ENCODE results near the gene SLC3A2.

SLC3A2 gene

GRCh38 chr11:62896049-62896448 is 15.4 kb downstream of the SLC3A2 start:
- no peak for TF ChIP-seq CTCF (IDR thresholded peaks at IDR 0.05; ENCODE audit: low read length, missing control alignments)
- H3K4me3 ChIP-seq (replicated peaks; ENCODE audit: low read depth, low read length): no peak overlapping the region
- no peak for DNase-seq (ENCODE audit: low read depth)

- TF ChIP-seq CTCF (IDR thresholded peaks at IDR 0.05; ENCODE audit: low read length, missing control alignments): no peak
- DNase-seq (ENCODE audit: low read depth): no peak
- no peak overlapping the region for H3K4me3 ChIP-seq (replicated peaks; ENCODE audit: low read depth, low read length)
These were observed 16.6 kb downstream of the SLC3A2 start for GRCh38 chr11:62897311-62897710.

GRCh38 chr11:62898027-62898426 is 17.3 kb downstream of the SLC3A2 start:
- DNase-seq (ENCODE audit: low read depth): no peak
- TF ChIP-seq CTCF (IDR thresholded peaks at IDR 0.05; ENCODE audit: low read length, missing control alignments): no peak
- no peak overlapping the region for H3K4me3 ChIP-seq (replicated peaks; ENCODE audit: low read depth, low read length)

GRCh38 chr11:62902932-62903331 is 22.2 kb downstream of the SLC3A2 start:
- no peak for TF ChIP-seq CTCF (IDR thresholded peaks at IDR 0.05; ENCODE audit: low read length, missing control alignments)
- no peak for DNase-seq (ENCODE audit: low read depth)
- no peak overlapping the region for H3K4me3 ChIP-seq (replicated peaks; ENCODE audit: low read depth, low read length)

- no peak for DNase-seq (ENCODE audit: low read depth)
- no peak overlapping the region for H3K4me3 ChIP-seq (replicated peaks; ENCODE audit: low read depth, low read length)
- no peak for TF ChIP-seq CTCF (IDR thresholded peaks at IDR 0.05; ENCODE audit: low read length, missing control alignments)
These were observed 24.6 kb downstream of the SLC3A2 start for GRCh38 chr11:62905296-62905695.

- DNase-seq (ENCODE audit: low read depth): peak; percentile 87
- H3K4me3 ChIP-seq (replicated peaks; ENCODE audit: low read depth, low read length): no peak overlapping the region
- peak; percentile 100 for TF ChIP-seq CTCF (IDR thresholded peaks at IDR 0.05; ENCODE audit: low read length, missing control alignments)
These were observed 25.3 kb downstream of the SLC3A2 start for GRCh38 chr11:62905927-62906531.

- DNase-seq (ENCODE audit: low read depth): no peak
- no peak overlapping the region for H3K4me3 ChIP-seq (replicated peaks; ENCODE audit: low read depth, low read length)
- no peak for TF ChIP-seq CTCF (IDR thresholded peaks at IDR 0.05; ENCODE audit: low read length, missing control alignments)
These were observed 27.9 kb downstream of the SLC3A2 start for GRCh38 chr11:62908468-62909072.

All from fibroblast of pulmonary artery (primary cell).